Tibial nerve (tissue), 4 donors: ENCODE data around the gene CXXC5.
A peak's percentile ranks its signal among the peaks of the same experiment; 100 is the strongest.

Experiments used
- CTCF ChIP-seq, 5 experiments: fragments of 200-600 bp in 3 of 5; fragments of 450-650 bp in 2 of 5; sonication (generic) in 3 of 5; IDR thresholded peaks; one replicate each; pipeline ENCODE4 v1.5.1; 2016 to 2019; ENCODE audit warnings: antibody characterized with exemption in 5 of 5, mild to moderate bottlenecking in 3 of 5, moderate library complexity in 2 of 5
- EP300 ChIP-seq, 2 donors: sonication (generic); formaldehyde crosslinking; IDR thresholded peaks; one replicate each; pipeline ENCODE4 v1.6.1; 2017; ENCODE audit warnings: antibody characterized with exemption in 2 of 2, mild to moderate bottlenecking in 1 of 2

- TF ChIP-seq CTCF (IDR thresholded peaks at IDR 0.05) (peak in 1 of 5 experiments; percentile 14), EP300 (IDR thresholded peaks at IDR 0.05) (peak in 1 of 2 donors; percentile 81)
Observed at GRCh38 chr5:139660105-139660922, 12.2 kb downstream of the CXXC5 start.
